Keratinocyte (primary cell): ENCODE measurements around the gene PLPPR1. TPM values are rescaled to one million over a fixed set of nuclear protein-coding genes. Genes with fewer than 3 reads are reported as not detected.

ENCODE experiments used
- DNase-seq: peaks from one replicate; pipeline ENCODE4 v3.0.0-alpha.2; 2011; ENCODE audit warnings: low read depth, missing footprints, low spot score
- FAIRE-seq: peaks from 2 replicates; lab custom pipeline; 2011; peaks lifted over from hg19 to GRCh38; lab: Jason Lieb, UNC
- H2AFZ ChIP-seq: 2 replicates; pipeline ENCODE4 v1.6.0; 2012; ENCODE audit warnings: low read length, control low read depth, inconsistent platforms; ENCODE audit not compliant: control insufficient read depth
- H3K27ac ChIP-seq: 2 replicates; pipeline ENCODE4 v1.5.1; 2011; ENCODE audit warnings: low read length; ENCODE audit not compliant: control insufficient read depth, insufficient read depth
- H3K27me3 ChIP-seq: 3 replicates; pipeline ENCODE4 v1.6.0; 2011; ENCODE audit warnings: low read length; ENCODE audit not compliant: control insufficient read depth, insufficient read depth; ENCODE audit errors: extremely low read depth
- H3K36me3 ChIP-seq, 2 experiments: 2 replicates in 1 of 2; 3 replicates in 1 of 2; pipeline ENCODE4 v1.5.1; 2011; ENCODE audit warnings: low read length in 2 of 2, mild to moderate bottlenecking in 1 of 2; ENCODE audit not compliant: control insufficient read depth in 2 of 2, insufficient read depth in 2 of 2; ENCODE audit errors: extremely low read depth in 1 of 2
- H3K4me1 ChIP-seq: 3 replicates; pipeline ENCODE4 v1.5.1; 2011; ENCODE audit warnings: low read length; ENCODE audit not compliant: control insufficient read depth, insufficient read depth; ENCODE audit errors: extremely low read depth
- H3K4me2 ChIP-seq: 3 replicates; pipeline ENCODE4 v1.6.0; 2011; ENCODE audit warnings: low read depth, low read length; ENCODE audit not compliant: control insufficient read depth, insufficient read depth; ENCODE audit errors: extremely low read depth
- H3K4me3 ChIP-seq, 3 experiments: fragments of 200-600 bp in 1 of 3; sonication (generic) in 1 of 3; 2 replicates in 2 of 3; 3 replicates in 1 of 3; pipeline ENCODE4 v1.5.1; 2011 to 2016; ENCODE audit warnings: low read length in 3 of 3, mild to moderate bottlenecking in 3 of 3, control low read depth in 2 of 3, inconsistent platforms in 1 of 3, low read depth in 1 of 3, mixed read lengths in 1 of 3, mixed run types in 1 of 3, moderate library complexity in 1 of 3; ENCODE audit not compliant: control insufficient read depth in 2 of 3, insufficient read depth in 2 of 3; ENCODE audit errors: extremely low read depth in 1 of 3
- H3K79me2 ChIP-seq: 2 replicates; pipeline ENCODE4 v1.6.0; 2012; ENCODE audit warnings: low read length; ENCODE audit not compliant: control insufficient read depth, insufficient read depth
- H3K9ac ChIP-seq: 3 replicates; pipeline ENCODE4 v1.6.0; 2011; ENCODE audit warnings: low read length; ENCODE audit not compliant: control insufficient read depth, insufficient read depth; ENCODE audit errors: extremely low read depth
- H3K9me1 ChIP-seq: 3 replicates; pipeline ENCODE4 v1.6.0; 2011; ENCODE audit warnings: low read length; ENCODE audit not compliant: control insufficient read depth, insufficient read depth; ENCODE audit errors: extremely low read depth
- H3K9me3 ChIP-seq: 2 replicates; pipeline ENCODE4 v1.5.1; 2012; ENCODE audit warnings: low read depth, low read length; ENCODE audit not compliant: control insufficient read depth
- H4K20me1 ChIP-seq: 3 replicates; pipeline ENCODE4 v1.6.0; 2011; ENCODE audit warnings: low read length; ENCODE audit not compliant: control insufficient read depth, insufficient read depth; ENCODE audit errors: extremely low read depth
- EZH2 ChIP-seq: IDR thresholded peaks from one replicate; pipeline ENCODE4 v1.6.1; 2012; ENCODE audit warnings: inconsistent platforms, mild to moderate bottlenecking, low read length, moderate library complexity
- dilution Hi-C: fragments of 300-500 bp; cut with MboI; formaldehyde crosslinking; loops from one replicate; pipeline ENCODE4 v1.7.0; 2020; ENCODE audit warnings: low sequenced_read_pairs; ENCODE audit not compliant: extremely low pct_ligation_motif_present
- polyA plus RNA-seq, 5 experiments: library from polyadenylated mRNA; depleted of rRNA in 3 of 5; stranded (reverse) in 3 of 5; stranded (forward) in 1 of 5; unstranded in 1 of 5; fragments of >200 nt; gene quantifications; 1 replicate in 1 of 5; 2 replicates in 3 of 5; 3 replicates in 1 of 5; pipeline versions ENCODE4 v1.2.1 to v1.2.3, GENCODE V29; 2011 to 2012; ENCODE audit warnings: missing spikeins in 2 of 5, low read depth in 1 of 5, low replicate concordance in 1 of 5
- TF ChIP-seq, protein P1 (sequence below), 3 experiments: IDR thresholded peaks in 1 of 3; conservative IDR thresholded peaks in 1 of 3; optimal IDR thresholded peaks in 1 of 3; 2 replicates in 2 of 3; 3 replicates in 1 of 3; pipeline versions ENCODE3 to v1.5.1; 2011; ENCODE audit warnings: low read length in 3 of 3, mild to moderate bottlenecking in 3 of 3, moderate library complexity in 2 of 3, control low read depth in 1 of 3, inconsistent platforms in 1 of 3; ENCODE audit not compliant: insufficient read depth in 2 of 3; ENCODE audit errors: extremely low read depth in 1 of 3

Gene PLPPR1
- polyA plus RNA-seq, 1 donor (not counting 4 experiments of a cell fraction or from before 2014, with no cell fraction given) = not detected

DNA sequence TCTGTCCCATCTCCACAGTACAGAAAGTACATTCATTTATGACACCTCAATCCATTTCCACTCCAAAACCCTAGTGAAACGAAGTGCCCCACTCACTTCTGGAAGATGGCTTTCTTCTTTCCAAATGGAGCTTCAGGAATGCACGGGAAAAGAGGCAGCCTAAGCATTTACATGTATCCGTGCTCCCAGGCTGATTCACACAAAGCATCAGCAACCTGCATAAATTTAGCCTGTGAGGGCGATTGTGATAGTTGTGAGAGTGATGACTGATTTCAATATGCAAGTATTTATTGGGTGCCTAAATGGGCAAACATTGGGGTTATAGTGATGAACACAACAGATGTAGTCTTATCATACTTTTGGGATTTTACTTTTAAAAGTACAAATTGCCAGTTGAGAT lies 86.6 kb downstream of the PLPPR1 start:
- Histone ChIP-seq H3K4me2 (no peak overlapping the region), H3K79me2 (no peaks in the 10 kb centered on the region), H3K27ac (no peak overlapping the region), H3K36me3 (no peaks in the 10 kb centered on the region), H4K20me1 (no peaks in the 10 kb centered on the region), H3K4me1 (no peaks in the 10 kb centered on the region), H3K9me1 (no peaks in the 10 kb centered on the region), H3K4me3 (no peak overlapping the region), H3K9me3 (no peaks in the 10 kb centered on the region), H2AFZ (no peak overlapping the region), H3K9ac (no peak overlapping the region), H3K27me3 (no peaks in the 10 kb centered on the region)
- FAIRE-seq = no peak
- DNase-seq = no peak
- dilution Hi-C loops = no loop called here
- no peak for TF ChIP-seq EZH2
- TF ChIP-seq, protein P1, sequence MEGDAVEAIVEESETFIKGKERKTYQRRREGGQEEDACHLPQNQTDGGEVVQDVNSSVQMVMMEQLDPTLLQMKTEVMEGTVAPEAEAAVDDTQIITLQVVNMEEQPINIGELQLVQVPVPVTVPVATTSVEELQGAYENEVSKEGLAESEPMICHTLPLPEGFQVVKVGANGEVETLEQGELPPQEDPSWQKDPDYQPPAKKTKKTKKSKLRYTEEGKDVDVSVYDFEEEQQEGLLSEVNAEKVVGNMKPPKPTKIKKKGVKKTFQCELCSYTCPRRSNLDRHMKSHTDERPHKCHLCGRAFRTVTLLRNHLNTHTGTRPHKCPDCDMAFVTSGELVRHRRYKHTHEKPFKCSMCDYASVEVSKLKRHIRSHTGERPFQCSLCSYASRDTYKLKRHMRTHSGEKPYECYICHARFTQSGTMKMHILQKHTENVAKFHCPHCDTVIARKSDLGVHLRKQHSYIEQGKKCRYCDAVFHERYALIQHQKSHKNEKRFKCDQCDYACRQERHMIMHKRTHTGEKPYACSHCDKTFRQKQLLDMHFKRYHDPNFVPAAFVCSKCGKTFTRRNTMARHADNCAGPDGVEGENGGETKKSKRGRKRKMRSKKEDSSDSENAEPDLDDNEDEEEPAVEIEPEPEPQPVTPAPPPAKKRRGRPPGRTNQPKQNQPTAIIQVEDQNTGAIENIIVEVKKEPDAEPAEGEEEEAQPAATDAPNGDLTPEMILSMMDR (optimal IDR thresholded peaks at IDR 0.05 in 1 of 3, IDR thresholded peaks at IDR 0.05 in 1 of 3, conservative IDR thresholded peaks at IDR 0.05 in 1 of 3; ENCODE audit: extremely low read depth in 1 of 3, insufficient read depth in 2 of 3, low read length in 3 of 3) = no peak

DNA sequence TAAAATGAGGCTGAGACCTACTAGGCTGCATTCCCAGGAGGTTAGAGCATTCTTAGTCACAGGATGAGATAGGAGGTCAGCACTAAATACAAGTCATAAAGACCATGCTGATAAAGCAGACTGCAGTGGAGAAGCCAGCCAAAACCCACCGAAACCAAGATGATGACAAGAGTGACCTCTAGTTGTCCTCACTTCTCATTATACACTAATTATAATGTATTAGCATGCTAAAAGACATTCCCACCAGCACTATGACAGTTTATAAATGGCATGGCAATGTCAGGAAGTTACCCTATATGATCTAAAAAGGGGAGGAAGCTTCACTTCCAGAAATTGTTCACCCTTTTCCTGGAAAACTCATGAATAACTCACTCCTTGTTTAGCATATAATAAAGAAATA lies 88.6 kb downstream of the PLPPR1 start:
- H3K9ac ChIP-seq = no peak overlapping the region
- H3K27me3 ChIP-seq = no peaks in the 10 kb centered on the region
- no peaks in the 10 kb centered on the region for H3K9me3 ChIP-seq
- TF ChIP-seq EZH2 = no peak
- TF ChIP-seq, protein P1 (optimal IDR thresholded peaks at IDR 0.05 in 1 of 3, IDR thresholded peaks at IDR 0.05 in 1 of 3, conservative IDR thresholded peaks at IDR 0.05 in 1 of 3; ENCODE audit: extremely low read depth in 1 of 3, insufficient read depth in 2 of 3, low read length in 3 of 3) = no peak
- H3K79me2 ChIP-seq = no peaks in the 10 kb centered on the region
- dilution Hi-C loops = no loop called here
- DNase-seq (no peak), FAIRE-seq (no peak)
- no peak overlapping the region for H3K27ac ChIP-seq
- H3K36me3 ChIP-seq = no peaks in the 10 kb centered on the region
- H3K4me2 ChIP-seq = no peak overlapping the region
- no peak overlapping the region for H3K4me3 ChIP-seq
- H4K20me1 ChIP-seq = no peaks in the 10 kb centered on the region
- H3K4me1 ChIP-seq = no peaks in the 10 kb centered on the region
- no peaks in the 10 kb centered on the region for H3K9me1 ChIP-seq
- no peak overlapping the region for H2AFZ ChIP-seq
